H9 (cell line): ENCODE measurements around the gene GRID2. TPM values are rescaled to one million over a fixed set of nuclear protein-coding genes. Genes with fewer than 3 reads are reported as not detected.
"Not testable (repeated sequence)": the region's sequence is repeated elsewhere in the genome, so short reads cannot be mapped to it uniquely, and the experiment has no call there.

Source experiments
- DNase-seq: peaks from one replicate; pipeline ENCODE4 v3.0.0-alpha.2; 2017
- H2AFZ ChIP-seq: one replicate; pipeline ENCODE4 v1.6.1; 2013; ENCODE audit warnings: mild to moderate bottlenecking, low read length, control low read depth, moderate library complexity
- H2AK5ac ChIP-seq: 2 replicates; pipeline ENCODE4 v1.6.1; 2013; ENCODE audit warnings: low read length, control low read depth, mixed read lengths; ENCODE audit not compliant: insufficient read length
- H2BK120ac ChIP-seq: one replicate; pipeline ENCODE4 v1.6.1; 2013; ENCODE audit warnings: low read depth, mild to moderate bottlenecking, low read length, control low read depth, inconsistent platforms; ENCODE audit not compliant: poor library complexity, severe bottlenecking
- H2BK12ac ChIP-seq: 2 replicates; pipeline ENCODE4 v1.6.1; 2013; ENCODE audit warnings: low read length, control low read depth, mixed read lengths, low read depth; ENCODE audit not compliant: insufficient read length
- H2BK15ac ChIP-seq: 2 replicates; pipeline ENCODE4 v1.6.1; 2013; ENCODE audit warnings: low read depth, low read length, control low read depth
- H2BK20ac ChIP-seq: one replicate; pipeline ENCODE4 v1.6.1; 2013; ENCODE audit warnings: low read depth, mild to moderate bottlenecking, low read length, control low read depth, inconsistent platforms; ENCODE audit not compliant: poor library complexity, severe bottlenecking
- H2BK5ac ChIP-seq: 2 replicates; pipeline ENCODE4 v1.6.1; 2013; ENCODE audit warnings: low read length, control low read depth, mixed read lengths; ENCODE audit not compliant: insufficient read length
- H3K14ac ChIP-seq: 2 replicates; pipeline ENCODE4 v1.6.1; 2013; ENCODE audit warnings: low read length, control low read depth; ENCODE audit not compliant: insufficient read depth
- H3K18ac ChIP-seq: 2 replicates; pipeline ENCODE4 v1.6.1; 2013; ENCODE audit warnings: low read depth, mild to moderate bottlenecking, mixed read lengths, low read length, control low read depth; ENCODE audit not compliant: insufficient read length
- H3K23ac ChIP-seq: 2 replicates; pipeline ENCODE4 v1.6.1; 2013; ENCODE audit warnings: low read length, control low read depth, mixed read lengths, low read depth; ENCODE audit not compliant: insufficient read length
- H3K23me2 ChIP-seq: 2 replicates; pipeline ENCODE4 v1.6.1; 2013; ENCODE audit warnings: low read depth, mild to moderate bottlenecking, mixed read lengths, low read length, control low read depth; ENCODE audit not compliant: insufficient read length, poor library complexity, severe bottlenecking
- H3K27ac ChIP-seq: 2 replicates; pipeline ENCODE4 v1.5.1; 2013; ENCODE audit warnings: low read length, control low read depth, mixed read lengths, low read depth; ENCODE audit not compliant: insufficient read length
- H3K27me3 ChIP-seq: 2 replicates; pipeline ENCODE4 v1.6.1; 2013; ENCODE audit warnings: low read length, control low read depth, inconsistent platforms; ENCODE audit not compliant: insufficient read depth
- H3K4ac ChIP-seq: 2 replicates; pipeline ENCODE4 v1.6.1; 2013; ENCODE audit warnings: low read depth, mild to moderate bottlenecking, control low read depth, inconsistent platforms, low read length, moderate library complexity
- H3K4me1 ChIP-seq: 2 replicates; pipeline ENCODE4 v1.6.1; 2013; ENCODE audit warnings: low read length, control low read depth, inconsistent platforms; ENCODE audit not compliant: insufficient read depth
- H3K4me2 ChIP-seq: 2 replicates; pipeline ENCODE4 v1.6.1; 2013; ENCODE audit warnings: low read length, control low read depth, mixed read lengths; ENCODE audit not compliant: insufficient read length, insufficient read depth
- H3K56ac ChIP-seq: 2 replicates; pipeline ENCODE4 v1.6.1; 2013; ENCODE audit warnings: low read depth, mild to moderate bottlenecking, mixed read lengths, low read length, control low read depth; ENCODE audit not compliant: insufficient read length
- H3K79me1 ChIP-seq: 2 replicates; pipeline ENCODE4 v1.6.1; 2013; ENCODE audit warnings: low read depth, mild to moderate bottlenecking, moderate library complexity, low read length, control low read depth, inconsistent platforms; ENCODE audit not compliant: insufficient read depth, poor library complexity, severe bottlenecking
- H3K79me2 ChIP-seq: 2 replicates; pipeline ENCODE4 v1.6.1; 2013; ENCODE audit warnings: low read length, control low read depth, inconsistent platforms; ENCODE audit not compliant: insufficient read depth
- H3K9ac ChIP-seq: 2 replicates; pipeline ENCODE4 v1.6.1; 2013; ENCODE audit warnings: low read length, control low read depth, mixed read lengths; ENCODE audit not compliant: insufficient read length; ENCODE audit errors: extremely low read depth
- H3K9me3 ChIP-seq: one replicate; pipeline ENCODE4 v1.6.1; 2013; ENCODE audit warnings: low read depth, low read length, inconsistent platforms; ENCODE audit not compliant: control insufficient read depth
- H3T11ph ChIP-seq: one replicate; pipeline ENCODE4 v1.6.1; 2013; ENCODE audit warnings: mild to moderate bottlenecking, low read length, control low read depth, inconsistent platforms
- H4K20me1 ChIP-seq: one replicate; pipeline ENCODE4 v1.6.1; 2013; ENCODE audit not compliant: control insufficient read depth, insufficient read length, insufficient read depth
- H4K5ac ChIP-seq: 2 replicates; pipeline ENCODE4 v1.6.1; 2013; ENCODE audit warnings: low read depth, mild to moderate bottlenecking, mixed read lengths, low read length, control low read depth; ENCODE audit not compliant: insufficient read length
- H4K8ac ChIP-seq: replicated peaks from 2 replicates; pipeline ENCODE4 v1.6.1; 2013; ENCODE audit warnings: low read length, control low read depth, mixed read lengths, low read depth; ENCODE audit not compliant: insufficient read length
- H4K91ac ChIP-seq: 2 replicates; pipeline ENCODE4 v1.6.1; 2013; ENCODE audit warnings: low read depth, mild to moderate bottlenecking, moderate library complexity, mixed read lengths, low read length, control low read depth; ENCODE audit not compliant: insufficient read length
- H3K27ac Mint-ChIP-seq, 3 experiments: 2 replicates in 2 of 3; 3 replicates in 1 of 3; pipeline ENCODE4 v1.8.0; 2020 to 2021; ENCODE audit warnings: mixed read lengths in 3 of 3, mild to moderate bottlenecking in 1 of 3, moderate library complexity in 1 of 3
- H3K27me3 Mint-ChIP-seq: 2 replicates; pipeline ENCODE4 v1.8.0; 2021; ENCODE audit warnings: low read depth, mild to moderate bottlenecking, moderate library complexity, mixed read lengths
- H3K36me3 Mint-ChIP-seq, 3 experiments: 2 replicates in 2 of 3; 3 replicates in 1 of 3; pipeline ENCODE4 v1.8.0; 2020 to 2021; ENCODE audit warnings: low read depth in 3 of 3, mixed read lengths in 3 of 3; ENCODE audit not compliant: insufficient read depth in 1 of 3
- H3K4me1 Mint-ChIP-seq, 2 experiments: 2 replicates each; pipeline ENCODE4 v1.8.0; 2020; ENCODE audit warnings: mixed read lengths in 2 of 2
- H3K4me3 Mint-ChIP-seq, 2 experiments: 2 replicates in 1 of 2; 3 replicates in 1 of 2; pipeline ENCODE4 v1.8.0; 2020 to 2021; ENCODE audit warnings: mild to moderate bottlenecking in 2 of 2, mixed read lengths in 2 of 2, moderate library complexity in 1 of 2
- H3K9me3 Mint-ChIP-seq, 2 experiments: 2 replicates in 1 of 2; 3 replicates in 1 of 2; pipeline ENCODE4 v1.8.0; 2020; ENCODE audit warnings: mild to moderate bottlenecking in 2 of 2, mixed read lengths in 2 of 2, moderate library complexity in 1 of 2
- CTCF ChIP-seq: fragments of 200-600 bp; sonication (generic); conservative IDR thresholded peaks from 3 replicates; pipeline ENCODE4 v1.8.0; 2021; ENCODE audit warnings: antibody characterized with exemption, mild to moderate bottlenecking
- WGBS: extraction: QIAGEN DNeasy Blood & Tissue Kit; methylation state at CpG from one replicate; pipeline ENCODE4 v1.1.7; 2013; ENCODE audit warnings: missing lambda C conversion rate, low lambda C conversion rate, mixed read lengths; ENCODE audit not compliant: insufficient read length; ENCODE audit errors: extremely low coverage; 5-methylcytosine and 5-hydroxymethylcytosine counted together
- total RNA-seq: library from RNA; stranded (reverse); gene quantifications from 2 replicates; pipeline ENCODE4 v1.2.1, GENCODE V29; 2021

The GRID2 gene
- total RNA-seq, 1 experiment from 2014 or later: 21.8 TPM

GRCh38 chr4:92433272-92433758 is 129.5 kb downstream of the GRID2 start:
- Histone ChIP-seq H3K23me2 (no peaks in the 10 kb centered on the region), H4K8ac (no peak overlapping the region), H4K91ac (no peak overlapping the region), H3K27me3 (no peaks in the 10 kb centered on the region), H2BK20ac (no peak overlapping the region), H3K9ac (no peak overlapping the region), H2AFZ (no peak overlapping the region), H2BK5ac (peak overlapping the region; percentile 59), H3K79me1 (no peaks in the 10 kb centered on the region), H3K4me2 (peak overlapping the region; percentile 2), H3K23ac (no peak overlapping the region), H4K20me1 (no peaks in the 10 kb centered on the region), H3K27ac (peak overlapping the region; percentile 69), H2BK120ac (no peak overlapping the region), H3K4me1 (peaks cover 12% of the 10 kb centered on the region), H3K4ac (no peak overlapping the region), H2BK15ac (no peak overlapping the region), H3K18ac (peak overlapping the region; percentile 78), H2AK5ac (no peak overlapping the region), H4K5ac (no peak overlapping the region), H3K9me3 (peaks cover 8% of the 10 kb centered on the region), H3T11ph (no peak overlapping the region), H3K79me2 (no peaks in the 10 kb centered on the region; the same call in 1 of the 2 replicates), H2BK12ac (no peak overlapping the region), H3K56ac (no peak overlapping the region), H3K14ac (no peak overlapping the region)
- H3K36me3 Mint-ChIP-seq: peaks cover 37 to 59% (median 38%) of the 10 kb centered on the region in 3 experiments
- peaks cover 47 to 59% of the 10 kb centered on the region in 2 experiments for H3K4me1 Mint-ChIP-seq
- H3K4me3 Mint-ChIP-seq: peak overlapping the region in 1 of 2 experiments; percentile 69; a peak in 2 of 5 replicates
- no peaks in the 10 kb centered on the region for H3K27me3 Mint-ChIP-seq
- no CpG with 5 or more reads among the region's 4 CpGs for WGBS
- no peak for TF ChIP-seq CTCF
- H3K9me3 Mint-ChIP-seq: peaks cover 16 to 30% of the 10 kb centered on the region in 2 experiments
- DNase-seq: peak; percentile 77
- peak overlapping the region; percentile 96 to 100 (median 97) for H3K27ac Mint-ChIP-seq

GRCh38 chr4:92438722-92439121 is 135.0 kb downstream of the GRID2 start:
- H3K9ac ChIP-seq, H4K91ac ChIP-seq, H2BK12ac ChIP-seq, H3K27me3 Mint-ChIP-seq, DNase-seq, H3K56ac ChIP-seq, H3K18ac ChIP-seq, H2AFZ ChIP-seq, H3K4me1 ChIP-seq, H2BK120ac ChIP-seq, H3K14ac ChIP-seq, H3K79me2 ChIP-seq, H2BK20ac ChIP-seq, H4K8ac ChIP-seq, H4K5ac ChIP-seq, H3K4ac ChIP-seq, H4K20me1 ChIP-seq, H3T11ph ChIP-seq, H3K27me3 ChIP-seq, H3K9me3 ChIP-seq, H2BK5ac ChIP-seq, H2AK5ac ChIP-seq, H3K79me1 ChIP-seq, H3K4me2 ChIP-seq, H3K23ac ChIP-seq, H3K23me2 ChIP-seq, H2BK15ac ChIP-seq: not testable (repeated sequence)
- H3K27ac Mint-ChIP-seq: peak overlapping the region; percentile 92 to 98 (median 98)
- peak overlapping the region; percentile 76 for H3K27ac ChIP-seq
- peaks cover 73 to 77% of the 10 kb centered on the region in 2 experiments for H3K4me1 Mint-ChIP-seq
- peak overlapping the region in 1 of 2 experiments; percentile 45; a peak in 4 of 5 replicates for H3K4me3 Mint-ChIP-seq
- H3K9me3 Mint-ChIP-seq: peaks cover 0 to 12% of the 10 kb centered on the region in 2 experiments; a peak in 3 of 5 replicates
- no CpG with 5 or more reads among the region's 6 CpGs for WGBS
- peaks cover 11 to 23% (median 11%) of the 10 kb centered on the region in 3 experiments for H3K36me3 Mint-ChIP-seq
